Activated effector memory CD4-positive, alpha-beta T cell treated with anti-CD3 and anti-CD28 coated beads, Interleukin-2, amount 50 U/mL, for 16 hours (primary cell): ENCODE measurements around the gene COL18A1.

Source experiments
- DNase-seq: peaks from one replicate; pipeline ENCODE4 v3.0.0-alpha.2; 2020

The COL18A1 gene

DNA sequence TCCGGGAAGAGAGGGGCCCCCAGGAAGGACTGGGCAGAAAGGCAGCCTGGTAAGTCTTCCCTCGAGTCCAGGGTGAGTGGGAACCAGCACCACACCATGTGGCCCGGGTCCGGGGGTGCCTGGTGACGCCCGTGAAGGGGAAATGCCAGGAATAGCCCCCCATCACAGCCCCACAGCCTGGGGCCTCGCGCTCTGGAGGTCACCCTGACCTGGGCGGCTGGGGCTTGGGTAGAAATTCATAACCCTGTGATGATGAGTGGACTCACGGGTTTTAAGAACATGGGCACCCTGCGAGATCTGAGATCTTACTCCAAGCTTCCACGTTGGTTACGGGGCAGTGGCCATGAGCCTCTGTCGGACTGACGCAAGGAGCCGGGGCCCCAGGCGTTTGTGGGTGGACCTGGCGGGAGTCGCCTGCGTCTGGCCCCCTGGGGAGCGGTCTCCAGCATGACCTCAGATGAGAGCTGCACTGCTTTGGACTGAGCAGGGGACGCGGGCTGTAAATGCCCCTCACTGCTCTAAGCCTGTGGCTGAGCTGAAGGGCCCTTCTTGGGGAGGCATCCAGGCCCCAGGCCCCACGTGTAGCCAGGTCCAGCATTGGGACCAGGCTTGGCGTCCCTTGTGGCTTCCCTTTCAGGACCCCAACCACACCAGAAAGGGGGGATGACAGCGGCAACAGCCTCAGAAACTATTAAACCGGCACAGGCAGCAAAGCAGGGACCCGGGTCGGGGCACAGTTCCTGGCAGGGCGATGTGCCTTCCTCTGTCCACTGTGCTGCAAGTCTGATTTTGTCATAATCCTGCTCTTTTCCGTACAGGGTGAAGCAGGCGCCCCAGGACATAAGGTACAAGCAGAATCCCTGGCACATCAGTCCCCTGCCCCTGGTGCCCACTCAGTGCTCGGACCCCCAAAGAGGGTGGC, 77.3 kb downstream of the COL18A1 start:
- DNase-seq: no peak

DNA sequence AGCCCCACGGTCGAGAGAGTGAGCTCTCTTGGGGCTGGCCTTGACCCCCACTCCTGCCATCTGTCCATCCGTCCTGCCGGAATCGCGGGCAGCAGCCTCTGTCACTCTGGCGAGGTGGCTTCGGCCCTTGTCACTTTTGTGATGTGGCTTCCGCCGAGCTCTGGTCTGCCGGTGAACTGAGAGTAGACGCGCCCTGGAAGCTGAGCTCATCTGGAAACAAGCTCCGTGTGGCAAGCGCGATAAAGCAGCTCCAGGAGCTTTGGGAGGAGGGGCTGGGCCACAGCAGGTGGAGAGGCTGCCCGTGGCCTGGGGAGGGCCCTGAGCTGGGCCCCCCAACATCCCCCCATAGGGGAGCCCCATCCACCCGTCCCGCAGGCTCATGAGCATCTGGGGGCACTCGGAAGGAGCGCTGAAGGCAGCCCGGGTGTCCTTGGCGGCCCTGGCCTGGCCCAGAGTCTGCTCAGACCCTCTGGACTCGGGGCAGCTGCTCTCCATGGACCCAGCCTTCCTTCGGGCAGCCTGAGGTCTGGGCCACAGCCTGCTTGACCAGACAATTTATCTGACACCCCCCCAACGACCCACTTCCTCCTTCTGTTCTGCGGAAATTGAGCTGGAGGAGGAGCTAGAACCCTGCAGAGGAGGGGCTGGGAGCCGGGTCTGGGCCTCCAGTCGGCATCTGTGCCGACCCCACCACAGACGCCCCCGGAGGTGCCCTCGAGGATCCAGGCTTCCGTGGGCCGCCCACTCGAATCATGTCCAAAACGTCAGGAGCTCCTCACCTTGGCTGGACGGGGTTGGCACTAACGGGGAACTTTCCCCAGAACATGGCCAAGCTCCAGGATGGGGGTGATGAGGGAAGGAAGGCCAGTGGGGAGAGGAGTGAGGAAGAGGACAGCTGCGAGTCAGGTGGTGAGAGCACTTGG, 78.2 kb downstream of the COL18A1 start:
- DNase-seq: peak; percentile 72

DNA sequence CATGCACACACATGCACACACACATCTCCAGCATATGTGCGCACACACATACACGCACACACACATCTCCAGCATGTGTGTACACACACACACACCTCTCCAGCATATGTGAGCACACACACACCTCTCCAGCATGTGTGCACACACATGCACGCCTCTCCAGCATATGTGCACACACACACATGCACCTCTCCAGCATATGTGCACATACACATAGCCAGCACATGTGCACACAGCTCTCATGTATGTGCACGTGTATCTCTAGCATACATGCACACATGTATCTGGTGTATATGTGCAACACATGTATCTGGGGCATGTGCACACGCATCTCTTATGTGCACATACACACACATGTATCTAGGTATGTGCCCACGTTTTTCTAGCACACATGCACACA, 79.4 kb downstream of the COL18A1 start:
- DNase-seq: no peak

DNA sequence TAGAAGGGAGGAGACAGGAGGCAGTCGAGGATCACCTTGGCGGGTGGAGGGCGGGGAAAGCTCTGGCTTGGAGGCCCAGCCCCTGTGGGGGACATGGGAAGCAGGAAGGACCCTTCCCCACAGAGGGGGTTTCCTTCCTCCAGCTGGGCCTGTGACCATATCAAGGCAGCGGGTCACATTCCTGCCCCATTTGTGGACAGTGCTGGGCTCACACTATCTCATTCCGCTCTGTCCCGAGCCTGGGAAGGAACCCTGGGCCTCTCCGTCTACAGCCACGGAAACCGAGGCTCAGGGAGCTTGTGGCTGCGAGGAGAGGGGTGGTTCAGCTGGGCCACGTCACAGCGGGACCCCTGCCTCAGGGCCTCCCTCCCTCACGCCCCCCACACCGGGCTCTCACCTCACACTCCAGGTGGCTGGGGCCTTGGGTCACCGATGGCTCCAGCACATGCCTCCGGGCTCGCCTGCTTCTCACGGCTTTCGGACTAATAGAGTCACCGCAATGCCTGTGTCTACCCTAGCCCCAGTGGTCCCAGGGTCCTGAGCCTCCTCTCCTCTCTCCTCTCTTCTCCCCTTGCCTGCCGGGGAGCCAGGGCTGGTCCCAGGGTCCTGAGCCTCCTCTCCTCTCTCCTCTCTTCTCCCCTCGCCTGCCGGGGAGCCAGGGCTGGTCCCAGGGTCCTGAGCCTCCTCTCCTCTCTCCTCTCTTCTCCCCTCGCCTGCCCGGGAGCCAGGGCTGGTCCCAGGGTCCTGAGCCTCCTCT, 80.9 kb downstream of the COL18A1 start:
- no peak for DNase-seq

DNA sequence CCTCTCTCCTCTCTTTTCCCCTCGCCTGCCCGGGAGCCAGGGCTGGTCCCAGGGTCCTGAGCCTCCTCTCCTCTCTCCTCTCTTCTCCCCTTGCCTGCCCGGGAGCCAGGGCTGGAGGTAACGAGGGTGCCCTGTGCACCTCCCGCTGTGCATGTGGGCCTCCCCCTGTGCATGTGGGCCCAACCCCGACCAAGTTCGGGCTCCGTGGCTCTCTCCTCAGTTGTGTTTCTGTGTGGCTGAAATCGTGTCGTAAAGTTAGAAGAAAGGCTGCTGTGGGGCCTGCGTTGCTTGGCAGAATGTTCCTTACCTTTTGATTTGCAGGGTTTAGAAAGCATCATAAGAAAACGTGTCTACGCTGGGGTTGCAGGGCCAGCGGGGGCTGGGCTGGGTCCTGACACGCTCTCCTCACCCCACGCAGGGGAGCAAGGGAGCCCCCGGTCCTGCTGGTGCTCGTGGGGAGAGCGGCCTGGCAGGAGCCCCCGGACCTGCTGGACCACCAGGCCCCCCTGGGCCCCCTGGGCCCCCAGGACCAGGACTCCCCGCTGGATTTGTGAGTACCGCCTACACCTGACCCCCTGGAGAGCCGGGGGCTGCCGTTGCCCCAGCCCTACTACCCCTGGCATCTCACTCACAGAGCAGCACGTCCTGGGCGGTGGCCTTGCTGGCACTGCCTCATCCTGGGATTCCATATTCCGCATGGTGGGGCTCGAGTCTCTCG, 81.6 kb downstream of the COL18A1 start:
- no peak for DNase-seq

DNA sequence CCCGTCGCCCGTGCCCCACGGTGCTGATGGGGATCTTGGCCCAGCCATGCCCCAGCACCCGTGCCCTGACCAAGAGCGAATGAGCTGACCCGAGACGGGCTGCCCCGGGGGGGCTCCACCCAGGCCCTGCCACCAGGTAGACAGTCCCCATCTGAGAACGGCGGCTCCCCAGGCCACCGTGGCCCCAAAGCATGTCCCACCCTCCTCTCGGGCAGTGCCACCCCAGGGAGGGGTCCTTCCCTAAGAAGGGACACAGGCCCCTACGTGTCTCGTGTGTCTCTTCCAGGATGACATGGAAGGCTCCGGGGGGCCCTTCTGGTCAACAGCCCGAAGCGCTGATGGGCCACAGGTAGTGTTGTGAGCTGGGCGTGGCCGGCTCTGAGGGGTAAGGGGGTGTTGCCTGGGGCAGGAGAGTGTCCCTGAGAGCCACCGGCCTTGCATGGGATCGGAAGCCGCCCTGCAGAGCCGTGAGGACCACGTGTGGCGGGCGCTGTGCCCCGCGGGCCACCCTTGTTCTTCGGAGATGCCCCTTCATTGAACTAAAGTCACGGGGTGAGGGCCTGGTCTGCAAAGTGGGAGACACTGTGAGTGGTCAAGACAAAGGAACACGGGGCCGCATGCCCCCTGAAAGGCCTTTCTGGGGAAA, 82.3 kb downstream of the COL18A1 start:
- DNase-seq: no peak

DNA sequence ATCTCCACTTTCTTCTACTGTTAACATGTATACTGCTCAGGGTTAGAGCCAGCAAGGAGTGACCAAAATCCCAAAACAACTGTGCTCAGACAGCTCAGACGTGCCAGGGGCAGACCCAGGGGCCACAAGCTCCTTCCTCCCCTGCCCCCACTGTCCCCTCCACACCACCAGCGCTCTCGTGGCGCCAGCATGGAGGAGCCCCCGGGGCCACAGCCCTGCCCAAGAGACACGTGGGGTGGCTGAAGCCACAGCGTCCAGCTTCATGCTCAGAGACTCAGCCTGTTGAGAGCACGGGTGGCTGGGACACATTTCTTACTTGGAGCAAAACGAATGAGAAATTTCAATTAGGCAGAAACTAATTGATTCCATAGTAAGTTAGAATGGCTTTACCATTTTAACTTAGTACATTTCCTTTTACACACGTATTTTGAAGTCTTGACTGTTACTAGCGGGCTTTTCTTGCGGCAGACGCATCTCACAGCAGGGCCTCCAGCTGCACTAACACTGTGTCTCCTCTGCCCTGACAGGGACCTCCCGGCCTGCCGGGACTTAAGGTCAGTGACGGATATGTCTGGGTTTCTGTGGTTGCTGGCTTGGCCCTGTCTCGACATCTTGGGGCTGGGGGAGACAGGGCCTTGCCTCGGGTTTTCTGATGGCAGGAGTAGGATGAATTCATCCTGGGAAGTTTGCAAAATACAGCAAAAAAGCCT, 83.1 kb downstream of the COL18A1 start:
- DNase-seq: no peak

DNA sequence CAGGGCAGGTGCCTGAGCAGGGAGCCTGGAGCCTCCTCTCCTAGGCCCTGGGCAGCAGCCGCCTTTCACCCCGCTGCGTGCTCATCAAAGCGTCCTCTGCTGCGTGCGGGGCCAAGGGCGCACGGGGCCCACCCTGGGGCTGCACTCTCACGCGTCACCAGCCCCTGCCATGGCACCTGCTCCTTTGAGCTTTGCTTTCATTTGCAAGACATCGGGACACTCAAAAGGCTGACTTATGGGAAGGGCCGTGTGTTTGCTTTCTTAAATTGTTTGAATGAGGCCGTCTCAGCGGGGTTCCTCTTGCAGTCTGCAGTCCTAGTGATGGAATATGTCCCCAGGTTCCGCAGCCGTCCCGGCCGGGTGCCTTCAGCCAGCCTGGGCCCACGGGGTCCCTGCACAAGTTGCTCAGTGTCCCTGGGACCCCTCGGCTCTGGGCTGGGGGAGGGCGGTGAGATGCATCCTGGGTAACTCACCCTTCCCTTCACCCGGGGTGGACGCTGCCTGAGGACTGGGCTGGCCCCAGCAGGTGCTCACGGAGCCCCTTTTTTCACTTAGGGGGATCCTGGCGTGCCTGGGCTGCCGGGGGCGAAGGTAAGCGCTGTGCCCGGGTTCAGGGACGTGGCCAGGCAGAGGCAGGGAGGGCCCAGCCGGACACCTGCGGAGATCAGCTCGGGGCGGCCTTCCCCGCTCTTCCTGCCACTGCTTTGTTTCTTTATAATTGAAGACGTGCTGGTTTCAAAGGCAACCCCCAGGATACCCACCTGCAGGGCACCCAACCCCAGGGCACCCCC, 84.2 kb downstream of the COL18A1 start:
- no peak for DNase-seq

DNA sequence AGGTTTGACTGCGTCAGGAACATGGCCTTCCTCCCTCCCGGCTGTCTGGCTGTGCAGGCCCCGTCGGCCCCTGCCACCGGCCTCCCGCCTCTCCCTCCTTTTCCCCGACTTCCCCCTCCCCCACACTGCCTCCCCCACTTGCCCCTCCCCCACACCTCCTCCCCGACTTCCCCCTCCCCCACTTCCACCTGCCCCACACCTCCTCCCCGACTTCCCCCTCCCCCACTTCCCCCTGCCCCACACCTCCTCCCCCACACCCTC, 84.7 kb downstream of the COL18A1 start:
- no peak for DNase-seq

DNA sequence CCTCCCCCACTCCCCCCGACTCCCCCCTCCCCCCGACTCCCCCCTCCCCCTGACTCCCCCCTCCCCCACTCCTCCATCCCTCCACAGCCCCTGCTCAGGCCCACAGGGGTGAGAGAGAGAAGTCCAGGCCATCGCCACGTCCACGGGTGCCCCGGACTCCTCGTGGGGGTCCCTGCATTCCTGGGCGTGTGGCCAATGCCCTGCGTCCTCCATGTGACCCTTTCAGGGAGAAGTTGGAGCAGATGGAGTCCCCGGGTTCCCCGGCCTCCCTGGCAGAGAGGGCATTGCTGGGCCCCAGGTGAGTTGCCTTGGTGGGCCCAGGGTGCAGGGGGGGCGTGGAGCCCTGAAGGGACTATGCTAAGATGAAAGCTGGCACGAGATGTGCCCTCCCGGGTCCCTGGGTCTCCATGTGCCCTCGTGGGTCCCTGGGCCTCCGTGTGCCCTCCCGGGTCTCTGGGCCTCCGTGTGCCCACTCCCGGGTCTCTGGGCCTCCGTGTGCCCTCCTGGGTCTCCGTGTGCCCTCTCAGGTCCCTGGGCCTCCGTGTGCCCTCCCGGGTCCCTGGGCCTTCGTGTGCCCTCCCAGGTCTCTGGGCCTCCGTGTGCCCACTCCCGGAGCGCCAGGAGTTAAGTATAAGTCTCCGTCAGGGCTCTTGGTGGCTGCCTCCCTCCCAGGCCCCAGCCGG, 85.2 kb downstream of the COL18A1 start:
- DNase-seq: no peak

DNA sequence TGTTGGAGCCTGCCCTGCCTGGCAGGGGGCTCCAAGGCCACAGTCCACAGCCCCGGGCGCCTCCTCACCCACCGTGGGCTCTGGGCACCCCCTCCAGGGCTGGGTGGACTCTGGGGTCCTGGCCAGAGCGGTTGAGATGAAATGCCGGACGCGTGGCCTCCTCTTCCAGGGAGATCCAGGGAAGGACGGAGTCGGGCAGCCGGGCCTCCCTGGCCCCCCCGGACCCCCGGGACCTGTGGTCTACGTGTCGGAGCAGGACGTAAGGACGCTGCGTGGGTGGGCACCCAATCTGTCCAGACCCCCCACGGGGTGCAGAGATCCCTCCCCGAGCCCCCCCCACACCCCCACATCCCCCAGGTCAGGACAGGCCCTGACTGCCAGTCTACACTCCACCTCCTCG, 86.1 kb downstream of the COL18A1 start:
- DNase-seq: no peak

DNA sequence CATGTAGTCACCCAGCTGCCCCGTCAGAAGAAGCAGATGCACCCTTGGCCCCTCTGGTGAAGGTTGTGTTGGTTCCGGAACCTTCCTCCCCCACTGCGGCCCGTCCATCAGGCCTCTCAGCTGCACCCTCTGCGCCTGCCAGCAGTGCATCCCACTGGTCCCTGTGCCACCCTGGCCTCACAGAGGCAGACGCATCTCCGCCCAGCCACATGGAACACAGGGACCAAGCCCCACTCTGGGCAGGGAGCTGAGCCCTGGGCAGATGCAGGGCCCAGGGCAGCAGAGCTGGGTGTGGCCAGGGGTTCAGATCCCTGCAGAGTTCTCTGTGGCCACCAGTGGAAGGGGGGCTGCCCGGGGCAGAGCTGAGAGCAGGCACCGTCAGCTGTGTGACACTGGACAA, 86.7 kb downstream of the COL18A1 start:
- no peak for DNase-seq

DNA sequence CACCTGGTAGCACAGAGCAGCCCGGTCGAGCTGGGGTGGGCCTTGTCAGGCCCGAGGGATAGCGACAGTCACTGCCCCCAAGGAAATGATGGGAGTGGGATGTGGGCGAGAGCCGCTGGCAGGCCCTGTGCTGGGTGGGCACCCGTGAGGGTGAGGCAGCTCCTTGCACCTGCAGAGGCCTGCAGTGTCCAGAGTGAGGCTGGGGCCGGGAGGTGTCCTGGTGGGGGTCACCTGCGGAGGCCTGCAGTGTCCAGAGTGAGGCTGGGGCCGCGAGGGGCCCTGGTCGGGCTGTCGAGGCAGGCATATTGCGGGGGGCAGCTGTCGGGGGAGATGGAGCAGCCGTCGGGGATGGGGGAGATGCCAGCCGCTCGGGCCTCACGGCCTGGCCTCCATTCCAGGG, 87.8 kb downstream of the COL18A1 start:
- DNase-seq: no peak

DNA sequence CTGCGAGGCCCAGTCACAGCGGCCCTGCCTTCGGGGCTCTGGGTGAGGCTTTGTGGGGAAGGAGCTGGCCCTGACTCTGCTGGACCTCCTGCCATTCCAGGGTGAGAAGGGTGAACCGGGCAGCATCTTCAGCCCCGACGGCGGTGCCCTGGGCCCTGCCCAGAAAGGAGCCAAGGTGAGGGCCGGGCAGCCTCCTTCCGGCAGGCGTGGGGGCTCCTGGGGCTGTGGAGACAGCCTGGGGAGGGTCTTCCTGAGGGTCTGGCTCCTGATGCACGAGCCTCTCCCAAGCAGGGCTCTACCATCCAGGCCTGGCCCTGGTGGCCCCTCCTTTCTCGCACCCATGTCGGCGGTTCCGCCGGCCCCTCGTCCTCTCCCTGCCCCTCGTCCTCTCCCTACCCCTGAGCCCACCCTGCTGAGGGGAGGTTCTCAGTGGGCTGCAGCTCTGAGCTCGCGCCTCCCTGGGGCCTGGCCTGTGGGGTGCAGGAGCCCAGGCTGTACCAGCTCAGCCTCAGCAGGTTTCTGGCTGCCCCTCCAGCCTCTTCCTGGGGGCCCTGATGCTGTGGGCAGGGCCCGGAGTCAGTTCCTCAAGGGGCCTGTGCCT, 88.5 kb downstream of the COL18A1 start:
- no peak for DNase-seq

DNA sequence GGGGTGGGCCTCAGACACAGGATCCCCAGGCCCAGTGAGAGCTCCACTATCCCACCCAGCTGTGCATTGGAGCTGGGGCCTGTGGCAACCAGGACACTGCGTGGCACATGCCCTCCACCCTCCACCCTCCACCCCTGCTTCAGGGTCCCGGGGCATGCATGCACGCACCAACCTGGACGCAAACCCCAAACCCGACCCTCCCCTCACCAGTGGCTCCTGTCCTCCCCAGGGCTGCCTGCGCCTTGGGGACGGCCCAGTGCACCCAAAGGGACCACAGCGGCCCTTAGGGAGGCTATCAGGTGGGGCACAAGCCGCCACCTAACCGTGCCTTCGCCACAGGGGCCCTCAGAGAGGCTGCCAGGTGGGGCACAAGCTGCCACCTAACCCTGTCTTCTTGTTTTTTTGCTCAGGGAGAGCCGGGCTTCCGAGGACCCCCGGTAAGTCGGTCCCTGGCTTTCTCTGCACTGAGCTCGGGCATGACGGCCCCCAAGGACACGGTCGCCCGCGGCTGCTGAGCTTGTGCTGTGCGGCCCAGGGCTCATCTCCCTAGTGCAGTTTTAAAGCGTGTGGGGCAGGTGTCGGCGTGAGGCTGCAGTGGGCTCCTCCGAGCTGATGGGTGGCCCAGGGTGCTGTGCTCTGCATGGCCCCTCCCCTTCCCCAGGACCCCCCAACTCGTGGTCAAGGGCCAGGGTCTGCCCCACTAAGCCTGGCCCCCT, 89.3 kb downstream of the COL18A1 start:
- DNase-seq: no peak

DNA sequence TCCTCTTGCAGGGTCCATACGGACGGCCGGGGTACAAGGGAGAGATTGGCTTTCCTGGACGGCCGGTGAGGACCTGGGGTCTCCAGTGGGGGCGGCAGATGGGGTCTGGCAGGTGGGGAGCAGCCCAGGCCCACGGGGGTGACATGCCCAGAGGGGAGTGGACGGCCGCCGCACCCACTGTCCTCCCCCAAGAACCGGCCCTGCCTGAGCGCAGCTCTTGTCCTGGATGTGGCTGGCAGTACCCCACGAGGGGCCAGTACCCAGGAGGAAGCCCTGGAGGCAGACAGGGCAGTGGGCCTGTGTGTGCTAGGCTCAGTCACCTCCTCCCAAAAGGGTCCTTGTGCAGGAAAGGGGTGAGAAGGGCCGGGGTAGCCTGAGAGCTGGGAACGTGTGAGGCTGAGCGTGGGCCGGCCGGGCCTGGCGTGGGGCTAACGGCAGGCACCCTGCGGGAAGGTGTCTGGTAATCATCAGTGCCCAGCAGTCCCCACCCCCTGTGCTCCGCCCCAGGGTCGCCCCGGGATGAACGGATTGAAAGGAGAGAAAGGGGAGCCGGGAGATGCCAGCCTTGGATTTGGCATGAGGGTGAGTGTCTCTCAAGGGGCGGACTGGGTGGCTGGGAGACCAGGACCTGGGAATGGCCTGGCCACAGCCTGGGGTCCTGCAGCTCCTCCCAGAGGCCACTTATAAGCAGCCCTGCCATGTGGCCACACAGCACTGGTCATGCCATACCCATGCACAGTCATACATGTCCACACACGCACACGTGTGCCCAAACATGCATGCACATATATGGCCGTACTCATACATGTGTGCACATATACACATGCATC, 90.1 kb downstream of the COL18A1 start:
- no peak for DNase-seq

DNA sequence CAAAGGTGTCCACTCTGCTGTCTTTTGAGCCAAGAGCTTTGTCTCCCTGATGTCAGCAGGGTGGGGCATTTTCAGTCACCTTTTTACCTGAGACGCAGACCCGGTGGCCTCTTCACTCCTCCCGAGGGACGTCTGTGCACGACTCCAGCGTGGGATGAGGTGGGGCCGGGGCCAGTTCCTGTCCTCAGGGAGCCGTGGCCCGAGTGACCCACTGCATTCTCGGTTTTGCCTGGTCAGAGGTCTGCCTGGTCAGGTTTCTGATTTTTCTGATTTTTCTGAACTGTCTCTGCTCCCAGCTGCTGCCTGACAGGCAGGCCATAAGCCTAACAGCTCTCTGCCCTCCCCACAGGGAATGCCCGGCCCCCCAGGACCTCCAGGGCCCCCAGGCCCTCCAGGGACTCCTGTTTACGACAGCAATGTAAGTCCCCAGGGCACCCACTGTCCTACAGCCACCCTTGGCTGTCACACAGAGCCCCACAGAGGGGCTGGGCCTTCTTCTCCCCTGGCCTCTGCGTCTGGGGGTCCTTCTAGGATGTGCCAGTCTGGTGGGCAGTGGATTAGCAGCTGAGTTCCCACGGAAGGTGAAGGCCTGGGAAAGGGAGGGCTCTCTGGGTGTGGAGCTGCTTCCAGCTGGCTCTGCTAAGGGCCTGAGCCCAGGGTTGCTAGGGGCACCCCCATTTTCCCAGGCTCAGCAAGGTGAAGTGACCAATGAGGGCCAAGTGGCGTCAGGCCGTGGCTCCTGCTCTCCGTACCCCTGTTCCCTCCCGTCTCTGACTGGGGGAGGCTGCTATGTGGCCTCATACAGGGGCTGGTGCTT, 91.4 kb downstream of the COL18A1 start:
- DNase-seq: no peak
